CD14-positive monocyte (primary cell): ENCODE data around the gene CLASP1. TPM values are rescaled to one million over a fixed set of nuclear protein-coding genes. Genes with fewer than 3 reads are reported as not detected.

Source experiments
- DNase-seq, 3 donors: peaks; one replicate each; pipeline ENCODE4 v3.0.0-alpha.2; 2011 to 2022
- H2AFZ ChIP-seq: 2 replicates; pipeline ENCODE4 v1.6.0; 2012; ENCODE audit warnings: mild to moderate bottlenecking, low read depth, low read length, inconsistent platforms; ENCODE audit not compliant: insufficient read depth, poor library complexity, severe bottlenecking
- H3K27ac ChIP-seq, 2 donors: 1 replicate in 1 of 2; 2 replicates in 1 of 2; pipeline ENCODE4 v1.5.1; 2012 to 2013; ENCODE audit warnings: low read length in 2 of 2, control low read depth in 1 of 2, inconsistent platforms in 1 of 2, low read depth in 1 of 2, mild to moderate bottlenecking in 1 of 2
- H3K27me3 ChIP-seq, 2 donors: one replicate each; pipeline versions ENCODE4 v1.6.0 to v1.6.1; 2011 to 2013; ENCODE audit warnings: low read length in 2 of 2; ENCODE audit not compliant: control insufficient read depth in 2 of 2, insufficient read depth in 2 of 2
- H3K36me3 ChIP-seq, 2 donors: replicated peaks in 1 of 2; 1 replicate in 1 of 2; 2 replicates in 1 of 2; pipeline versions ENCODE4 v1.5.1 to v1.6.1; 2012 to 2013; ENCODE audit warnings: low read length in 2 of 2, control low read depth in 1 of 2, inconsistent platforms in 1 of 2, mild to moderate bottlenecking in 1 of 2; ENCODE audit not compliant: insufficient read depth in 2 of 2, control insufficient read depth in 1 of 2
- H3K4me1 ChIP-seq, 2 donors: 1 replicate in 1 of 2; 2 replicates in 1 of 2; pipeline versions ENCODE4 v1.5.1 to v1.6.1; 2012 to 2013; ENCODE audit warnings: low read length in 2 of 2, control low read depth in 1 of 2, inconsistent platforms in 1 of 2, mild to moderate bottlenecking in 1 of 2, moderate library complexity in 1 of 2; ENCODE audit not compliant: insufficient read depth in 2 of 2, control insufficient read depth in 1 of 2
- H3K4me2 ChIP-seq: replicated peaks from 2 replicates; pipeline ENCODE3; 2012; ENCODE audit warnings: low read length, moderate library complexity, mild to moderate bottlenecking; ENCODE audit not compliant: poor library complexity, severe bottlenecking; ENCODE audit errors: extremely low read depth
- H3K4me3 ChIP-seq, 3 experiments: fragments of 200-600 bp in 1 of 3; sonication (generic) in 1 of 3; replicated peaks in 1 of 3; 1 replicate in 2 of 3; 2 replicates in 1 of 3; pipeline ENCODE4 v1.5.1; 2011 to 2013; ENCODE audit warnings: low read length in 3 of 3, mild to moderate bottlenecking in 3 of 3, control low read depth in 2 of 3, low read depth in 2 of 3, inconsistent platforms in 1 of 3, moderate library complexity in 1 of 3
- H3K79me2 ChIP-seq: 2 replicates; pipeline ENCODE4 v1.6.0; 2012; ENCODE audit warnings: mild to moderate bottlenecking, control low read depth, inconsistent platforms, low read length, moderate library complexity; ENCODE audit not compliant: insufficient read depth
- H3K9ac ChIP-seq: 2 replicates; pipeline ENCODE4 v1.6.0; 2017; ENCODE audit warnings: low read length, mild to moderate bottlenecking; ENCODE audit not compliant: insufficient read depth, poor library complexity, severe bottlenecking
- H3K9me3 ChIP-seq, 2 donors: replicated peaks in 1 of 2; 1 replicate in 1 of 2; 2 replicates in 1 of 2; pipeline versions ENCODE4 v1.5.1 to v1.6.1; 2012 to 2013; ENCODE audit warnings: low read length in 2 of 2, control low read depth in 1 of 2; ENCODE audit not compliant: control insufficient read depth in 1 of 2, insufficient read depth in 1 of 2
- H4K20me1 ChIP-seq: 2 replicates; pipeline ENCODE4 v1.6.0; 2012; ENCODE audit warnings: mild to moderate bottlenecking, low read length, control low read depth, moderate library complexity; ENCODE audit not compliant: insufficient read depth
- H3K27ac Mint-ChIP-seq, 7 donors: one replicate each; pipeline ENCODE4 v1.8.0; 2020; ENCODE audit warnings: mild to moderate bottlenecking in 7 of 7, mixed read lengths in 7 of 7, moderate library complexity in 6 of 7, inconsistent platforms in 2 of 7
- H3K27me3 Mint-ChIP-seq, 3 donors: one replicate each; pipeline ENCODE4 v1.8.0; 2021 to 2022; ENCODE audit warnings: low read depth in 3 of 3, mild to moderate bottlenecking in 3 of 3, mixed read lengths in 3 of 3, moderate library complexity in 3 of 3, inconsistent platforms in 1 of 3
- H3K36me3 Mint-ChIP-seq, 2 donors: one replicate each; pipeline ENCODE4 v1.8.0; 2020; ENCODE audit warnings: mixed read lengths in 2 of 2, inconsistent platforms in 1 of 2, mild to moderate bottlenecking in 1 of 2
- H3K4me1 Mint-ChIP-seq: one replicate; pipeline ENCODE4 v1.8.0; 2020; ENCODE audit warnings: mild to moderate bottlenecking, mixed read lengths
- H3K4me3 Mint-ChIP-seq, 2 donors: one replicate each; pipeline ENCODE4 v1.8.0; 2020; ENCODE audit warnings: mild to moderate bottlenecking in 2 of 2, mixed read lengths in 2 of 2, moderate library complexity in 1 of 2
- H3K9me3 Mint-ChIP-seq, 7 donors: one replicate each; pipeline ENCODE4 v1.8.0; 2020 to 2022; ENCODE audit warnings: mixed read lengths in 7 of 7, mild to moderate bottlenecking in 6 of 7, moderate library complexity in 6 of 7, inconsistent platforms in 2 of 7
- CTCF ChIP-seq: fragments of 200-600 bp; IDR thresholded peaks from one replicate; pipeline ENCODE4 v1.8.0; 2022; ENCODE audit warnings: antibody characterized with exemption, mild to moderate bottlenecking
- WGBS: methylation state at CpG from one replicate; pipeline ENCODE4 v1.1.5; 2013; ENCODE audit warnings: missing lambda C conversion rate; ENCODE audit not compliant: insufficient coverage; 5-methylcytosine and 5-hydroxymethylcytosine counted together
- intact Hi-C, 2 donors: fragments of 100-400 bp; cut with micrococcal nuclease; formaldehyde crosslinking; loops; one replicate each; pipeline versions ENCODE4 v1.15.0 to v1.15.1; 2023
- polyA plus RNA-seq, 3 donors: library from polyadenylated mRNA; depleted of rRNA in 1 of 3; unstranded in 2 of 3; stranded (reverse) in 1 of 3; fragments of 300-500 nt in 2 of 3; fragments of >200 nt in 1 of 3; fragmentation: Illumina TruSeq in 2 of 3; gene quantifications; 1 replicate in 2 of 3; 2 replicates in 1 of 3; pipeline ENCODE4 v1.2.3, GENCODE V29; 2012 to 2021

CLASP1 gene
- polyA plus RNA-seq, 3 donors: 4.8 to 8.1 (median 7.6) TPM

GRCh38 chr2:121524685-121525425 lies 124.4 kb downstream of the CLASP1 start:
- peak overlapping the region in 4 of 7 donors; percentile 10 to 32 (median 26) for H3K27ac Mint-ChIP-seq
- no peak overlapping the region for H2AFZ ChIP-seq
- no peaks in the 10 kb centered on the region for H3K9me3 ChIP-seq
- no peak overlapping the region for H3K4me2 ChIP-seq
- no peak overlapping the region for H3K4me3 ChIP-seq
- H3K9me3 Mint-ChIP-seq: no peaks in the 10 kb centered on the region
- intact Hi-C loops: no loop called here
- H4K20me1 ChIP-seq: peaks cover 6% of the 10 kb centered on the region
- H3K27me3 Mint-ChIP-seq: peaks cover 0 to 2% (median 1%) of the 10 kb centered on the region in 3 donors
- 93% methylated on average over 3 of the region's 9 CpGs for WGBS
- no peaks in the 10 kb centered on the region for H3K27me3 ChIP-seq
- TF ChIP-seq CTCF: no peak
- no peak overlapping the region for H3K9ac ChIP-seq
- H3K4me1 Mint-ChIP-seq: peaks cover 12% of the 10 kb centered on the region
- H3K36me3 Mint-ChIP-seq: peaks cover 51 to 74% of the 10 kb centered on the region in 2 donors
- H3K79me2 ChIP-seq: peaks cover 29% of the 10 kb centered on the region
- H3K27ac ChIP-seq: no peak overlapping the region
- peaks cover 4 to 8% of the 10 kb centered on the region in 2 donors for H3K4me1 ChIP-seq
- H3K36me3 ChIP-seq: peaks cover 21 to 62% of the 10 kb centered on the region in 2 donors
- no peak overlapping the region for H3K4me3 Mint-ChIP-seq
- DNase-seq: no peak

GRCh38 chr2:121521359-121521758 lies 127.9 kb downstream of the CLASP1 start:
- H3K27me3 ChIP-seq: no peaks in the 10 kb centered on the region
- no peaks in the 10 kb centered on the region for H3K4me1 ChIP-seq
- no peak overlapping the region for H3K27ac ChIP-seq
- H3K9me3 ChIP-seq: no peaks in the 10 kb centered on the region
- no peak overlapping the region for H3K4me3 ChIP-seq
- H3K4me2 ChIP-seq: no peak overlapping the region
- WGBS: 100% methylated on average over 7 of the region's 10 CpGs
- Mint-ChIP-seq H3K9me3 (no peaks in the 10 kb centered on the region), H3K4me1 (no peaks in the 10 kb centered on the region), H3K27ac (no peak overlapping the region), H3K27me3 (peaks cover 0 to 2% (median 0%) of the 10 kb centered on the region in 3 donors), H3K36me3 (peaks cover 61 to 88% of the 10 kb centered on the region in 2 donors), H3K4me3 (no peak overlapping the region)
- intact Hi-C loops: no loop called here
- no peaks in the 10 kb centered on the region for H3K79me2 ChIP-seq
- H3K9ac ChIP-seq: no peak overlapping the region
- no peak for TF ChIP-seq CTCF
- no peak for DNase-seq
- H3K36me3 ChIP-seq: peaks cover 31 to 92% of the 10 kb centered on the region in 2 donors
- H4K20me1 ChIP-seq: no peaks in the 10 kb centered on the region
- no peak overlapping the region for H2AFZ ChIP-seq
